ENCODE results near the gene TRIM46. TPM values are rescaled to one million over a fixed set of nuclear protein-coding genes. Genes with fewer than 3 reads are reported as not detected.

TRIM46 gene
- total and polyA plus RNA-seq, 9 of the 15 experiments (the other 6 are each of a cell fraction or from before 2014, with no cell fraction given): 0.05 to 0.60 (median 0.16) TPM; not detected in 3

DNA sequence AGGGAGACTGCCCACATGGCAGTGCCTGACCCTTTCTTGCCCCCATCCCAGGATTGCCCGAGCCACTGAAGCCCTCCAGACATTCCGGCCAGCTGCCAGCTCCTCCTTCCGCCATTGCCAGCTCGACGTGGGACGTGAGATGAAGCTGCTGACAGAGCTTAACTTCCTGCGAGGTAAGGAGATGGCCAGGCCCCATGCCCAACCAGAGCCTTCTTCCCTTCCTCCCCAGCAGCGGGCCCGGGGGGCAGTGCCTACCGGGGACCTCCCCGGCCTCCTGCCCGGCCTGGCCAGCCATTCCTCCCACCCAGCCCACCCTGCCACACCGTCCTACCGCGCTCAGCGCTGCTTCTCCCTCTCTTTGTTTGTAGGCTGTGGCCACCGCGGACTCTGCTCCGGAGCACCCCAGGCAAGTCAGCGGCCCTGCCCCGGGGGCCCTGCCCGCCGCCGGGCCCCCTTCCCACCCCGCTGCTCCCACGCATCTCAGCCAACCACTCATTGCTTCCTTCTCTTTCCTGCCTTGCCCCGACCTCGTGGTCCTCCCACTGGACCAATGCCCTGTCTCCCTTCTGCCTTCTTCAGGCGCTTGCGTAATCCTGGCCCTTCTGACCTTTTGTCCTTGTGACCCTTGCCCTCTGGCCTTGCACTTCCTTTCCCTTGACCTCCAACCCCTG lies 4.9 kb downstream of the TRIM46 start (continued):
- TF ChIP-seq, protein P1, sequence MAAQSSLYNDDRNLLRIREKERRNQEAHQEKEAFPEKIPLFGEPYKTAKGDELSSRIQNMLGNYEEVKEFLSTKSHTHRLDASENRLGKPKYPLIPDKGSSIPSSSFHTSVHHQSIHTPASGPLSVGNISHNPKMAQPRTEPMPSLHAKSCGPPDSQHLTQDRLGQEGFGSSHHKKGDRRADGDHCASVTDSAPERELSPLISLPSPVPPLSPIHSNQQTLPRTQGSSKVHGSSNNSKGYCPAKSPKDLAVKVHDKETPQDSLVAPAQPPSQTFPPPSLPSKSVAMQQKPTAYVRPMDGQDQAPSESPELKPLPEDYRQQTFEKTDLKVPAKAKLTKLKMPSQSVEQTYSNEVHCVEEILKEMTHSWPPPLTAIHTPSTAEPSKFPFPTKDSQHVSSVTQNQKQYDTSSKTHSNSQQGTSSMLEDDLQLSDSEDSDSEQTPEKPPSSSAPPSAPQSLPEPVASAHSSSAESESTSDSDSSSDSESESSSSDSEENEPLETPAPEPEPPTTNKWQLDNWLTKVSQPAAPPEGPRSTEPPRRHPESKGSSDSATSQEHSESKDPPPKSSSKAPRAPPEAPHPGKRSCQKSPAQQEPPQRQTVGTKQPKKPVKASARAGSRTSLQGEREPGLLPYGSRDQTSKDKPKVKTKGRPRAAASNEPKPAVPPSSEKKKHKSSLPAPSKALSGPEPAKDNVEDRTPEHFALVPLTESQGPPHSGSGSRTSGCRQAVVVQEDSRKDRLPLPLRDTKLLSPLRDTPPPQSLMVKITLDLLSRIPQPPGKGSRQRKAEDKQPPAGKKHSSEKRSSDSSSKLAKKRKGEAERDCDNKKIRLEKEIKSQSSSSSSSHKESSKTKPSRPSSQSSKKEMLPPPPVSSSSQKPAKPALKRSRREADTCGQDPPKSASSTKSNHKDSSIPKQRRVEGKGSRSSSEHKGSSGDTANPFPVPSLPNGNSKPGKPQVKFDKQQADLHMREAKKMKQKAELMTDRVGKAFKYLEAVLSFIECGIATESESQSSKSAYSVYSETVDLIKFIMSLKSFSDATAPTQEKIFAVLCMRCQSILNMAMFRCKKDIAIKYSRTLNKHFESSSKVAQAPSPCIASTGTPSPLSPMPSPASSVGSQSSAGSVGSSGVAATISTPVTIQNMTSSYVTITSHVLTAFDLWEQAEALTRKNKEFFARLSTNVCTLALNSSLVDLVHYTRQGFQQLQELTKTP (IDR thresholded peaks at IDR 0.05; ENCODE audit: low read depth in 1 of 2, partially characterized antibody in 2 of 2): no peak
- peak; percentile 17 for TF ChIP-seq DACH1 (IDR thresholded peaks at IDR 0.05; ENCODE audit: partially characterized antibody)
- TF ChIP-seq ESRRA (IDR thresholded peaks at IDR 0.05; ENCODE audit: borderline replicate concordance, low read depth): peak; percentile 96
- TF ChIP-seq NR2C2 (CRISPR knock-in tag; IDR thresholded peaks at IDR 0.05): peak; percentile 89
- peak; percentile 93 for TF ChIP-seq NR2C2 (tag; IDR thresholded peaks at IDR 0.05)
- TF ChIP-seq, protein P2, sequence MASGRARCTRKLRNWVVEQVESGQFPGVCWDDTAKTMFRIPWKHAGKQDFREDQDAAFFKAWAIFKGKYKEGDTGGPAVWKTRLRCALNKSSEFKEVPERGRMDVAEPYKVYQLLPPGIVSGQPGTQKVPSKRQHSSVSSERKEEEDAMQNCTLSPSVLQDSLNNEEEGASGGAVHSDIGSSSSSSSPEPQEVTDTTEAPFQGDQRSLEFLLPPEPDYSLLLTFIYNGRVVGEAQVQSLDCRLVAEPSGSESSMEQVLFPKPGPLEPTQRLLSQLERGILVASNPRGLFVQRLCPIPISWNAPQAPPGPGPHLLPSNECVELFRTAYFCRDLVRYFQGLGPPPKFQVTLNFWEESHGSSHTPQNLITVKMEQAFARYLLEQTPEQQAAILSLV (tag; IDR thresholded peaks at IDR 0.05): 0 out of 2 replicates have a peak, but pooled peaks have one; percentile 38
